ENCODE results near the gene POC1B. TPM values are rescaled to one million over a fixed set of nuclear protein-coding genes. Genes with fewer than 3 reads are reported as not detected.
A peak's percentile ranks its signal among the peaks of the same experiment; 100 is the strongest.

The POC1B gene
- total RNA-seq, 1 experiment from 2014 or later, result 39.4 TPM

- Histone ChIP-seq H3K36me3 (no peaks in the 10 kb centered on the region), H3K4me3 (no peak overlapping the region), H3K9me3 (replicated peaks) (no peaks in the 10 kb centered on the region), H3K4me1 (replicated peaks) (peaks cover 15% of the 10 kb centered on the region), H3K27me3 (replicated peaks) (no peaks in the 10 kb centered on the region), H3K27ac (no peak overlapping the region)
- no peak for DNase-seq (ENCODE audit: low read depth in 1 of 2, low spot score in 2 of 2)
Observed at GRCh38 chr12:89382328-89382727, 143.5 kb downstream of the POC1B start.

- DNase-seq (ENCODE audit: low read depth in 1 of 2, low spot score in 2 of 2), result no peak
- H3K27ac ChIP-seq, result no peak overlapping the region
- H3K4me3 ChIP-seq, result no peak overlapping the region
- peaks cover 27% of the 10 kb centered on the region for H3K4me1 ChIP-seq (replicated peaks)
- no peaks in the 10 kb centered on the region for H3K27me3 ChIP-seq (replicated peaks)
- no peaks in the 10 kb centered on the region for H3K9me3 ChIP-seq (replicated peaks)
- no peaks in the 10 kb centered on the region for H3K36me3 ChIP-seq
Observed at GRCh38 chr12:89379839-89380467, 145.9 kb downstream of the POC1B start.

GRCh38 chr12:89379148-89379838 lies 146.6 kb downstream of the POC1B start:
- H3K9me3 ChIP-seq (replicated peaks), result no peaks in the 10 kb centered on the region
- no peak overlapping the region for H3K4me3 ChIP-seq
- no peaks in the 10 kb centered on the region for H3K27me3 ChIP-seq (replicated peaks)
- no peak overlapping the region for H3K27ac ChIP-seq
- no peak for DNase-seq (ENCODE audit: low read depth in 1 of 2, low spot score in 2 of 2)
- peaks cover 27% of the 10 kb centered on the region for H3K4me1 ChIP-seq (replicated peaks)
- no peaks in the 10 kb centered on the region for H3K36me3 ChIP-seq

- peaks cover 47% of the 10 kb centered on the region for H3K4me1 ChIP-seq (replicated peaks)
- no peaks in the 10 kb centered on the region for H3K36me3 ChIP-seq
- H3K27ac ChIP-seq, result no peak overlapping the region
- DNase-seq (ENCODE audit: low read depth in 1 of 2, low spot score in 2 of 2), result no peak
- no peaks in the 10 kb centered on the region for H3K27me3 ChIP-seq (replicated peaks)
- no peaks in the 10 kb centered on the region for H3K9me3 ChIP-seq (replicated peaks)
- H3K4me3 ChIP-seq, result no peak overlapping the region
Observed at GRCh38 chr12:89376844-89377243, 149.0 kb downstream of the POC1B start.

- Histone ChIP-seq H3K4me1 (replicated peaks) (peaks cover 53% of the 10 kb centered on the region), H3K27ac (peak overlapping the region; percentile 44), H3K27me3 (replicated peaks) (no peaks in the 10 kb centered on the region), H3K9me3 (replicated peaks) (no peaks in the 10 kb centered on the region), H3K36me3 (no peaks in the 10 kb centered on the region), H3K4me3 (no peak overlapping the region)
- no peak for DNase-seq (ENCODE audit: low read depth in 1 of 2, low spot score in 2 of 2)
Observed at GRCh38 chr12:89376202-89376529, 149.7 kb downstream of the POC1B start.

GRCh38 chr12:89373763-89374572 lies 151.9 kb downstream of the POC1B start:
- Histone ChIP-seq H3K4me1 (replicated peaks) (peaks cover 72% of the 10 kb centered on the region), H3K36me3 (no peaks in the 10 kb centered on the region), H3K27ac (peak overlapping the region; percentile 44), H3K9me3 (replicated peaks) (no peaks in the 10 kb centered on the region), H3K27me3 (replicated peaks) (no peaks in the 10 kb centered on the region), H3K4me3 (no peak overlapping the region)
- peak in 1 of 2 experiments; percentile 46 for DNase-seq (ENCODE audit: low read depth in 1 of 2, low spot score in 2 of 2)

GRCh38 chr12:89372584-89373370 lies 153.1 kb downstream of the POC1B start:
- peaks cover 72% of the 10 kb centered on the region for H3K4me1 ChIP-seq (replicated peaks)
- no peak overlapping the region for H3K4me3 ChIP-seq
- H3K36me3 ChIP-seq, result no peaks in the 10 kb centered on the region
- H3K9me3 ChIP-seq (replicated peaks), result no peaks in the 10 kb centered on the region
- H3K27ac ChIP-seq, result no peak overlapping the region; the same call in 1 of the 2 replicates
- DNase-seq (ENCODE audit: low read depth in 1 of 2, low spot score in 2 of 2), result no peak
- no peaks in the 10 kb centered on the region for H3K27me3 ChIP-seq (replicated peaks)

- H3K36me3 ChIP-seq, result no peaks in the 10 kb centered on the region
- no peaks in the 10 kb centered on the region for H3K27me3 ChIP-seq (replicated peaks)
- peaks cover 66% of the 10 kb centered on the region for H3K4me1 ChIP-seq (replicated peaks)
- peak; percentile 89 to 90 for DNase-seq (ENCODE audit: low read depth in 1 of 2, low spot score in 2 of 2)
- H3K4me3 ChIP-seq, result no peak overlapping the region
- peak overlapping the region; percentile 71 for H3K27ac ChIP-seq
- no peaks in the 10 kb centered on the region for H3K9me3 ChIP-seq (replicated peaks)
Observed at GRCh38 chr12:89370850-89371249, 155.0 kb downstream of the POC1B start.

GRCh38 chr12:89370421-89370831 lies 155.4 kb downstream of the POC1B start:
- no peak for DNase-seq (ENCODE audit: low read depth in 1 of 2, low spot score in 2 of 2)
- peak overlapping the region; percentile 71 for H3K27ac ChIP-seq
- no peaks in the 10 kb centered on the region for H3K9me3 ChIP-seq (replicated peaks)
- H3K36me3 ChIP-seq, result no peaks in the 10 kb centered on the region
- H3K4me1 ChIP-seq (replicated peaks), result peaks cover 61% of the 10 kb centered on the region
- H3K4me3 ChIP-seq, result no peak overlapping the region
- no peaks in the 10 kb centered on the region for H3K27me3 ChIP-seq (replicated peaks)

Other genes starting within 250 kb of the POC1B start
- gene DUSP6, start 173.5 kb downstream of the POC1B start, total RNA-seq (2014; rRNA removed; shearing (Covaris generic)), result 10.3 and 11.0 TPM in 2 replicates
- 9.4 and 10.2 TPM in 2 replicates for gene GALNT4, start 1.3 kb downstream of the POC1B start, total RNA-seq (2014; rRNA removed; shearing (Covaris generic))
- 49.8 and 101 TPM in 2 replicates for gene ATP2B1, start 182.8 kb upstream of the POC1B start, total RNA-seq (2014; rRNA removed; shearing (Covaris generic))

All from SJSA1 (cell line).